BE2C (cell line): Measurements from ENCODE around the gene RGS16.

Source experiments
- DNase-seq: peaks from one replicate; pipeline ENCODE4 v3.0.0-alpha.2; 2020
- H3K27me3 ChIP-seq: fragments of 250-450 bp; sonication (Bioruptor Pico); 2 replicates; pipeline ENCODE4 v1.5.1; 2020; ENCODE audit warnings: mild to moderate bottlenecking
- H3K36me3 ChIP-seq: fragments of 250-450 bp; sonication (Bioruptor Pico); 2 replicates; pipeline ENCODE4 v1.5.1; 2020; ENCODE audit warnings: mild to moderate bottlenecking
- H3K4me1 ChIP-seq: fragments of 250-450 bp; sonication (Bioruptor Pico); 2 replicates; pipeline ENCODE4 v1.5.1; 2020
- H3K4me3 ChIP-seq: 2 replicates; pipeline ENCODE4 v1.5.1; 2011; ENCODE audit warnings: low read depth, low read length
- H3K9me3 ChIP-seq: fragments of 250-450 bp; sonication (Bioruptor Pico); 2 replicates; pipeline ENCODE4 v1.5.1; 2020
- CTCF ChIP-seq: IDR thresholded peaks from 2 replicates; pipeline ENCODE4 v1.5.1; 2012; ENCODE audit warnings: mild to moderate bottlenecking, low read depth, low read length

Gene RGS16

GRCh38 chr1:182631954-182632353, 27.8 kb upstream of the RGS16 start:
- no peaks in the 10 kb centered on the region for H3K9me3 ChIP-seq
- H3K4me1 ChIP-seq = peaks cover 54% of the 10 kb centered on the region
- no peaks in the 10 kb centered on the region for H3K27me3 ChIP-seq
- no peak overlapping the region for H3K4me3 ChIP-seq
- H3K36me3 ChIP-seq = no peaks in the 10 kb centered on the region
- TF ChIP-seq CTCF = no peak
- DNase-seq = no peak

GRCh38 chr1:182631053-182631677, 27.0 kb upstream of the RGS16 start:
- H3K4me1 ChIP-seq = peaks cover 62% of the 10 kb centered on the region
- H3K4me3 ChIP-seq = no peak overlapping the region
- H3K9me3 ChIP-seq = no peaks in the 10 kb centered on the region
- TF ChIP-seq CTCF = no peak
- DNase-seq = no peak
- no peaks in the 10 kb centered on the region for H3K27me3 ChIP-seq
- no peaks in the 10 kb centered on the region for H3K36me3 ChIP-seq

- no peak for DNase-seq
- no peak for TF ChIP-seq CTCF
- Histone ChIP-seq H3K36me3 (no peaks in the 10 kb centered on the region), H3K4me1 (peaks cover 65% of the 10 kb centered on the region), H3K4me3 (no peak overlapping the region), H3K27me3 (no peaks in the 10 kb centered on the region), H3K9me3 (no peaks in the 10 kb centered on the region)
Observed at GRCh38 chr1:182630586-182630985, 26.4 kb upstream of the RGS16 start.

- Histone ChIP-seq H3K36me3 (no peaks in the 10 kb centered on the region), H3K4me3 (no peak overlapping the region), H3K9me3 (no peaks in the 10 kb centered on the region), H3K27me3 (no peaks in the 10 kb centered on the region), H3K4me1 (peaks cover 66% of the 10 kb centered on the region)
- no peak for TF ChIP-seq CTCF
- DNase-seq = no peak
Observed at GRCh38 chr1:182629499-182630096, 25.4 kb upstream of the RGS16 start.

- Histone ChIP-seq H3K27me3 (no peaks in the 10 kb centered on the region), H3K4me3 (no peak overlapping the region), H3K36me3 (no peaks in the 10 kb centered on the region), H3K9me3 (no peaks in the 10 kb centered on the region), H3K4me1 (peaks cover 66% of the 10 kb centered on the region)
- DNase-seq = no peak
- no peak for TF ChIP-seq CTCF
Observed at GRCh38 chr1:182629080-182629479, 24.9 kb upstream of the RGS16 start.

- TF ChIP-seq CTCF = no peak
- DNase-seq = no peak
- Histone ChIP-seq H3K27me3 (no peaks in the 10 kb centered on the region), H3K36me3 (no peaks in the 10 kb centered on the region), H3K9me3 (no peaks in the 10 kb centered on the region), H3K4me1 (peaks cover 68% of the 10 kb centered on the region), H3K4me3 (no peak overlapping the region)
Observed at GRCh38 chr1:182628657-182629056, 24.5 kb upstream of the RGS16 start.
